Stomach (tissue), 9 donors: ENCODE measurements around the gene CTIF. TPM values are rescaled to one million over a fixed set of nuclear protein-coding genes. Genes with fewer than 3 reads are reported as not detected.
A peak's percentile ranks its signal among the peaks of the same experiment; 100 is the strongest.

Source experiments
- DNase-seq, 2 donors: peaks; one replicate each; pipeline versions ENCODE4 v3.0.0 to v3.0.0-alpha.2; 2013 to 2019
- H3K27ac ChIP-seq, 5 donors: fragments of 200-600 bp in 4 of 5; sonication (generic) in 4 of 5; one replicate each; pipeline ENCODE4 v1.5.1; 2013 to 2019; ENCODE audit warnings: mild to moderate bottlenecking in 1 of 5, moderate library complexity in 1 of 5
- H3K27me3 ChIP-seq, 3 donors: fragments of 200-600 bp; sonication (generic); one replicate each; pipeline ENCODE4 v1.5.1; 2017 to 2019; ENCODE audit warnings: mixed run types in 1 of 3
- H3K36me3 ChIP-seq, 4 donors: fragments of 200-600 bp; sonication (generic); 1 replicate in 3 of 4; 2 replicates in 1 of 4; pipeline ENCODE4 v1.5.1; 2016 to 2019
- H3K4me1 ChIP-seq, 4 donors: fragments of 200-600 bp; sonication (generic); one replicate each; pipeline ENCODE4 v1.5.1; 2016 to 2019
- H3K4me3 ChIP-seq, 4 donors: fragments of 200-600 bp; sonication (generic) in 3 of 4; one replicate each; pipeline ENCODE4 v1.5.1; 2016 to 2019; ENCODE audit warnings: mild to moderate bottlenecking in 1 of 4
- H3K9me3 ChIP-seq, 4 donors: fragments of 200-600 bp; sonication (generic); one replicate each; pipeline ENCODE4 v1.5.1; 2016 to 2019
- EP300 ChIP-seq: sonication (generic); formaldehyde crosslinking; IDR thresholded peaks from one replicate; pipeline ENCODE4 v1.6.1; 2017; ENCODE audit warnings: antibody characterized with exemption
- POLR2A ChIP-seq, 4 donors: fragments of 450-650 bp; IDR thresholded peaks; one replicate each; pipeline ENCODE4 v1.6.1; 2016; ENCODE audit warnings: antibody characterized with exemption in 4 of 4, control low read depth in 2 of 4, mild to moderate bottlenecking in 1 of 4, moderate library complexity in 1 of 4
- POLR2AphosphoS5 ChIP-seq, 3 donors: sonication (generic); formaldehyde crosslinking; IDR thresholded peaks; one replicate each; pipeline ENCODE4 v1.6.1; 2016; ENCODE audit warnings: antibody characterized with exemption in 3 of 3
- WGBS, 5 donors: extraction: QIAGEN DNeasy Blood & Tissue Kit in 3 of 5; methylation state at CpG; one replicate each; pipeline versions ENCODE4 v1.1.5 to v1.1.7; 2013 to 2018; 5-methylcytosine and 5-hydroxymethylcytosine counted together
- intact Hi-C: fragments of 100-400 bp; cut with DNase I; formaldehyde crosslinking; loops from one replicate; pipeline ENCODE4 v1.15.1; 2023; ENCODE audit warnings: low total_unique reads
- polyA plus RNA-seq, 3 donors: library from polyadenylated mRNA; stranded (reverse); fragments of 200-250 nt; gene quantifications; one replicate each; pipeline ENCODE4 v1.2.3, GENCODE V29; 2013
- total RNA-seq, 5 donors: library from RNA; depleted of rRNA; stranded (reverse); fragments of >200 nt; gene quantifications; one replicate each; pipeline versions ENCODE4 v1.1.0 to v1.2.3, GENCODE V29; 2014 to 2016
- TF ChIP-seq, protein P1 (sequence below), 7 experiments: fragments of 450-650 bp in 4 of 7; fragments of 200-600 bp in 3 of 7; sonication (generic) in 3 of 7; IDR thresholded peaks; one replicate each; pipeline ENCODE4 v1.5.1; 2016 to 2019; ENCODE audit warnings: antibody characterized with exemption in 7 of 7, control low read depth in 2 of 7, mild to moderate bottlenecking in 1 of 7
- donor health status: healthy with polysubstance abuse.
- donor health status: Bipolar disorder and iron deficiency.
- donor health status: healthy.

The CTIF gene
- total and polyA plus RNA-seq, 8 donors, result 16.3 to 105 (median 30.3) TPM

DNA sequence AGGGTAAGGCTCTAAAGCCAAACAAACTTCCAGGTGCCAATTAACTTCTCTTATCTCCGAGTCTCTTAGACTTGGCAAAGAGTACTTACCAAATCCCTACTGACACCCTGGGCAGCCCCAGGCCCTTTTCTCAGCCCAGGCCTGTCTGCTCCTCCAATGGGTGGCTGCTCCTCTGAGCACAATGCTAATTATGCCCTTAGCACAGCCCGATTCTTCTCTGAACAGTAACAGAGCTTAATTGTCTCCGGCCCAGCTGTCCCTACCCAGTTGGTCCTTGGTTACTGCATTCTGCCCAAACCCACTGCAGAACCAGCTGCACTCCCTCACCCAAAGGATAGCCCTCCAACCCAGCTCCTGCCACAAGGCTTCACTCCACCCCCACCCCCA, 301.7 kb downstream of the CTIF start:
- peak overlapping the region in 4 of 5 donors; percentile 56 to 81 (median 71) for H3K27ac ChIP-seq
- H3K36me3 ChIP-seq, result peaks cover 0 to 7% (median 0%) of the 10 kb centered on the region in 4 donors
- DNase-seq, result no peak
- no peak overlapping the region for H3K4me3 ChIP-seq
- H3K4me1 ChIP-seq, result peaks cover 27 to 50% (median 39%) of the 10 kb centered on the region in 4 donors
- H3K27me3 ChIP-seq, result no peaks in the 10 kb centered on the region
- TF ChIP-seq, protein P1, sequence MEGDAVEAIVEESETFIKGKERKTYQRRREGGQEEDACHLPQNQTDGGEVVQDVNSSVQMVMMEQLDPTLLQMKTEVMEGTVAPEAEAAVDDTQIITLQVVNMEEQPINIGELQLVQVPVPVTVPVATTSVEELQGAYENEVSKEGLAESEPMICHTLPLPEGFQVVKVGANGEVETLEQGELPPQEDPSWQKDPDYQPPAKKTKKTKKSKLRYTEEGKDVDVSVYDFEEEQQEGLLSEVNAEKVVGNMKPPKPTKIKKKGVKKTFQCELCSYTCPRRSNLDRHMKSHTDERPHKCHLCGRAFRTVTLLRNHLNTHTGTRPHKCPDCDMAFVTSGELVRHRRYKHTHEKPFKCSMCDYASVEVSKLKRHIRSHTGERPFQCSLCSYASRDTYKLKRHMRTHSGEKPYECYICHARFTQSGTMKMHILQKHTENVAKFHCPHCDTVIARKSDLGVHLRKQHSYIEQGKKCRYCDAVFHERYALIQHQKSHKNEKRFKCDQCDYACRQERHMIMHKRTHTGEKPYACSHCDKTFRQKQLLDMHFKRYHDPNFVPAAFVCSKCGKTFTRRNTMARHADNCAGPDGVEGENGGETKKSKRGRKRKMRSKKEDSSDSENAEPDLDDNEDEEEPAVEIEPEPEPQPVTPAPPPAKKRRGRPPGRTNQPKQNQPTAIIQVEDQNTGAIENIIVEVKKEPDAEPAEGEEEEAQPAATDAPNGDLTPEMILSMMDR (IDR thresholded peaks at IDR 0.05), result no peak
- no peak for TF ChIP-seq EP300
- TF ChIP-seq POLR2AphosphoS5 (IDR thresholded peaks at IDR 0.05), result no peak
- TF ChIP-seq POLR2A (IDR thresholded peaks at IDR 0.05), result no peak
- H3K9me3 ChIP-seq, result no peaks in the 10 kb centered on the region
- intact Hi-C loops, result no loop called here
- 40 to 69% (median 61%) methylated on average over 3 of the region's 3 CpGs for WGBS, 5 donors

DNA sequence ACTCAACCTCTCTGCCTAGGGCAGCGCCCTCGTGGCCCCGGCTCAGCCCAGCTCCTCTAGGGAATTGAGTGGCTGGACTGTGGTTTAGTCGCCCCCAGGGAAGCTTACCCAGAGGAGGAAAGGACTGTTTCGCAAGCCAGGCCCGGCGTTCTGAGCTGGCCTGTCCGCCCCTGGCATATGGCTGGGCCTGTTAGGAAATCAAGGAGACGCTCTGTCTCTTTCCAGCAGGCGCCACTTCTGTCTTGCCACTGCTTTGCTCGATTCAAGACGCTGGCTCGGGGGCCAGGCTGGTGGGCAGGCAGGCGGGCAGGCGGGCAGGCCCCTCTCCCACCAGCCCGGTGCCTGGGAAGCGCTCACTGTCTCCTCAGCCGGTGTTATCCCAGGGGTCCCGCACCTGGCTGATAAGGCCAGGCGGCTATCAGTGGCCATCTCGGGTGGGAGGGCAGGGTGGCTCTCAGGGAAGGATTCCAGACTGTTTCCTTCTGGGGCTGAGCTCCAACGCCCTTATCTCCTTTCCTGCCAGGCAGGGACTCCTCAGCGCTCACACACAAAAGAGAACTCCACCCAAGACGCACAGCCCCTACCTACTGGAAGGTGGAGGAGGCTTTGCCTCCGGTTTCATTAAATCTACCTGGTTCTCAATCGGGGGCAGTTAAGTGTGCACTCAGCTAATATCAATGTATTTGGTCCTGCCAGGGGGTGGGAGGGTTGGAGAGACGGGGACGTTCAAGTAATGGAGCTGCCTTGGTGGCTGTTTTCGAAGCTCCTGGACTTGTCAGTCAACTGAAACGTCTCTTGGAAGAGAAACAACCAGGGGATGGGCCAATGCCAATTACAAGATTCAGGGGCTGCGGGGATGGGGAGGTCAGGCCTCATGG, 302.8 kb downstream of the CTIF start:
- no peak for TF ChIP-seq POLR2AphosphoS5 (IDR thresholded peaks at IDR 0.05)
- Histone ChIP-seq H3K4me1 (peaks cover 27 to 50% (median 39%) of the 10 kb centered on the region in 4 donors), H3K9me3 (no peaks in the 10 kb centered on the region), H3K36me3 (peaks cover 0 to 7% (median 0%) of the 10 kb centered on the region in 4 donors), H3K27ac (peak overlapping the region; percentile 32 to 81 (median 64)), H3K27me3 (no peaks in the 10 kb centered on the region), H3K4me3 (no peak overlapping the region)
- no peak for DNase-seq
- intact Hi-C loops, result no loop called here
- WGBS, 5 donors, result 56 to 68% (median 68%) methylated on average over 25 to 31 of the region's 31 CpGs

DNA sequence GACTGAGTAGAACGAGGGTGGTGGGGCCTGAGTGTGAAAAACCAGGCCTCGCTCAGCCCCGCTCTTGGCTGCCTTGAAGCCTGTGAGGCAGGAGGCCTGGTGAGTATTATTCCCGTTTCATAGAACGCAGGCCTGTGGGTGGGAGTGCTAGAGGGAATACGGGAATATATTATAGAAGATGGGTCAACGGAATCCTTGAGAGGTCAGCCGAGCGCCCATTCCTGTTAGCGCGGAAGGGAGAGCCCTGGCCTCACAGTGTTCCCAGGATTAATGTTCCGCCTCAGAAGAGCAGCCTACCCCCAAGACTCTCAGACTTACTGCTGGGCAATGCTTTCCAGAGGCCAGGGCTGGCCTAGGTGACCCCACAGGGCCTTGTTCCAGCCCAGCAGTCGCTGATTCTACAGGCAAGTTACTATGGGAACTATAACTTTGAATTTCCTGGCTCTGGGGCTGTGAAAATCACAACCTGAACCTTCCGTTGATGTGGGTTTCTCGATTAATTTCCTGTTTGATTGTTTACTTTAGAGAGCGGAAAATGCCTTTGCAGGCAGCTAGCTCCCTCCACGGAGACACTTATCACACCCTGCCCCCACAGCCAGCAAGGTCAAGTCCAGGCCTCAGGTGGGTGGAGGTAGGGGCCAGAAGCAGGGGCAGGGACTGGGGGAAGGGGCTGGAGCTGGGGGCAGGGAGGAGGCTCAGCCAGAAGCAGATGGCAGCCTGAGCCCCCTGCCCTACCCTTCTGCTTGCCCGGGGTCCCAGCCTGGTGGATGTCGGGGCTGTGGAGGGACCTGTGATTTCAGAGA, 303.6 kb downstream of the CTIF start:
- DNase-seq, result peak; percentile 44 to 85
- H3K27ac ChIP-seq, result peak overlapping the region; percentile 38 to 81 (median 64)
- H3K27me3 ChIP-seq, result no peaks in the 10 kb centered on the region
- WGBS, 5 donors, result 42 to 66% (median 53%) methylated on average over 18 to 19 of the region's 19 CpGs
- intact Hi-C loops, result no loop called here
- no peak overlapping the region for H3K4me3 ChIP-seq
- no peaks in the 10 kb centered on the region for H3K9me3 ChIP-seq
- TF ChIP-seq POLR2A (IDR thresholded peaks at IDR 0.05) (no peak), POLR2AphosphoS5 (IDR thresholded peaks at IDR 0.05) (peak in 1 of 3 donors; percentile 60), EP300 (no peak)
- TF ChIP-seq, protein P1 (IDR thresholded peaks at IDR 0.05), result no peak
- H3K36me3 ChIP-seq, result peaks cover 0 to 7% (median 0%) of the 10 kb centered on the region in 4 donors
- H3K4me1 ChIP-seq, result peaks cover 27 to 50% (median 39%) of the 10 kb centered on the region in 4 donors

DNA sequence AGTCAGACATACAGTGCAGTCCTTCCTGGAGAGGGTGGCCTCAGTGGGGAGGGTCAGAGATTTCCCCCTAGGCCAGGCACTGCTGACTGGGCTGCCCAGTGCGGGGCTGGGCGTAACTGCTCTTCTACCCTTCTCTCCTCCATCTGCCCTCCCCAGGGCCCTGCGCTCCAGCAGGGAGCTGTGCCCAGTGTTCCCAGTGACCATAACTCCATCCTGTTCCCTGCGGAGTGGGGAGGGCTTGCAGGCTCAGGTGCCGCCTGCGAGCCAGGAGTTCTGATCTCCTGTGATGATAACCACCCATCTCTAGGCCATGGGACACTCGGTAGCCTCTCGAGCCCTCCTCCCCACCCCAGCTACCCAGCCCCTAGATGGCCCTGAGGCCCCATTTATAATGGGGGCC, 304.3 kb downstream of the CTIF start:
- Histone ChIP-seq H3K27ac (peak overlapping the region; percentile 38 to 81 (median 64)), H3K9me3 (no peaks in the 10 kb centered on the region), H3K4me1 (peaks cover 27 to 50% (median 40%) of the 10 kb centered on the region in 4 donors), H3K36me3 (peaks cover 0 to 7% (median 0%) of the 10 kb centered on the region in 4 donors), H3K4me3 (no peak overlapping the region), H3K27me3 (no peaks in the 10 kb centered on the region)
- DNase-seq, result no peak
- no peak for TF ChIP-seq POLR2A (IDR thresholded peaks at IDR 0.05)
- WGBS, 5 donors, result 74 to 84% (median 80%) methylated on average over 4 to 8 of the region's 8 CpGs
- intact Hi-C loops, result no loop called here

DNA sequence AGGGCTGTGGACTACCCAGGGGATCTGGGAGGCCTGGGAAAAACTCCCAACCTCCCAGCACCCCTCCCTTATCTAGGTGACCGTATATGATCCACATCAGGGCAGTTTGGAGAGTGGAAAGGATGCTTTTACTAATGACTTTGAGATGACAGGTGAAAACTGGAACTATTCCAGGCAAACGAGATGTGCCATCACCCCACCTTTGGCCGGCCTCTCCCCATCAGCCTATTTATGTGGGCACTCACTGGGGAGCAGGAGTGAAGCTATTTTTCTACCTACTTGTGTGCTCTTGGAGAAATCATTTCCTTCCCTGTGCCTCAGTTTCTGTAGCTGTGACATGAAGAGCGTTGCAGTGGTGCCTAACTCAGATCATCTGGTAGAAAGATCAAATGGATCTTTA, 304.8 kb downstream of the CTIF start:
- Histone ChIP-seq H3K4me1 (peaks cover 27 to 50% (median 40%) of the 10 kb centered on the region in 4 donors), H3K9me3 (no peaks in the 10 kb centered on the region), H3K27me3 (no peaks in the 10 kb centered on the region), H3K36me3 (peaks cover 0 to 9% (median 0%) of the 10 kb centered on the region in 4 donors), H3K4me3 (no peak overlapping the region), H3K27ac (peak overlapping the region in 2 of 5 donors; percentile 78 to 81)
- intact Hi-C loops, result no loop called here
- DNase-seq, result no peak
- TF ChIP-seq, protein P1 (IDR thresholded peaks at IDR 0.05), result no peak
- TF ChIP-seq POLR2A (IDR thresholded peaks at IDR 0.05), result no peak
- no peak for TF ChIP-seq EP300
- TF ChIP-seq POLR2AphosphoS5 (IDR thresholded peaks at IDR 0.05), result no peak
- WGBS, 5 donors, result 82 to 91% (median 86%) methylated on average over 4 of the region's 4 CpGs
